Keratinocyte (primary cell): ENCODE measurements around the gene EPHA2.

Experiments
- EZH2 ChIP-seq: IDR thresholded peaks from one replicate; pipeline ENCODE4 v1.6.1; 2012; ENCODE audit warnings: inconsistent platforms, mild to moderate bottlenecking, low read length, moderate library complexity
- TF ChIP-seq, protein P1 (sequence below), 3 experiments: IDR thresholded peaks in 1 of 3; conservative IDR thresholded peaks in 1 of 3; optimal IDR thresholded peaks in 1 of 3; 2 replicates in 2 of 3; 3 replicates in 1 of 3; pipeline versions ENCODE3 to v1.5.1; 2011; ENCODE audit warnings: low read length in 3 of 3, mild to moderate bottlenecking in 3 of 3, moderate library complexity in 2 of 3, control low read depth in 1 of 3, inconsistent platforms in 1 of 3; ENCODE audit not compliant: insufficient read depth in 2 of 3; ENCODE audit errors: extremely low read depth in 1 of 3

DNA sequence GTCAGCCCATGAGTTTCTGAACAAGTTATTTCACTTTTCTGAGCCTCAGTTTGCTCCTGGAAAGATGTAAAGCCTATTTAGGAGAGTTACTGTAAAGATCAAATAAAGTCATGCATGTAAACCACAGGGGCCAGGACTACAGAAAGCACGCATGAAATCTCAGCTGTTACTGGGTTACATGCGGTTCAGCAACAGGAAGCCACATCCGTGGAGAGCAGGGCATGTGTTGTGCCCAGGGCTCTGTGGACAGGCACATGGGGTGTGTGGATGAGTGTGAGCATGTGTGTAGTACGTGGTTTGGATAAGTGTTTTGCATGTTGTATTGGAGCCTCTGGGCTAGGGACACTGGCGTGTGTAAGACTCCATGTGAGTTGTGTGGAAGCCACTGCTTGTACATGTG, 2.2 kb upstream of the EPHA2 start:
- TF ChIP-seq EZH2, result no peak
- TF ChIP-seq, protein P1, sequence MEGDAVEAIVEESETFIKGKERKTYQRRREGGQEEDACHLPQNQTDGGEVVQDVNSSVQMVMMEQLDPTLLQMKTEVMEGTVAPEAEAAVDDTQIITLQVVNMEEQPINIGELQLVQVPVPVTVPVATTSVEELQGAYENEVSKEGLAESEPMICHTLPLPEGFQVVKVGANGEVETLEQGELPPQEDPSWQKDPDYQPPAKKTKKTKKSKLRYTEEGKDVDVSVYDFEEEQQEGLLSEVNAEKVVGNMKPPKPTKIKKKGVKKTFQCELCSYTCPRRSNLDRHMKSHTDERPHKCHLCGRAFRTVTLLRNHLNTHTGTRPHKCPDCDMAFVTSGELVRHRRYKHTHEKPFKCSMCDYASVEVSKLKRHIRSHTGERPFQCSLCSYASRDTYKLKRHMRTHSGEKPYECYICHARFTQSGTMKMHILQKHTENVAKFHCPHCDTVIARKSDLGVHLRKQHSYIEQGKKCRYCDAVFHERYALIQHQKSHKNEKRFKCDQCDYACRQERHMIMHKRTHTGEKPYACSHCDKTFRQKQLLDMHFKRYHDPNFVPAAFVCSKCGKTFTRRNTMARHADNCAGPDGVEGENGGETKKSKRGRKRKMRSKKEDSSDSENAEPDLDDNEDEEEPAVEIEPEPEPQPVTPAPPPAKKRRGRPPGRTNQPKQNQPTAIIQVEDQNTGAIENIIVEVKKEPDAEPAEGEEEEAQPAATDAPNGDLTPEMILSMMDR (optimal IDR thresholded peaks at IDR 0.05 in 1 of 3, IDR thresholded peaks at IDR 0.05 in 1 of 3, conservative IDR thresholded peaks at IDR 0.05 in 1 of 3; ENCODE audit: extremely low read depth in 1 of 3, insufficient read depth in 2 of 3, low read length in 3 of 3), result no peak
